Mesenchymal stem cell (in vitro differentiated cells and primary cell): ENCODE results near the gene OR12D1. TPM values are rescaled to one million over a fixed set of nuclear protein-coding genes. Genes with fewer than 3 reads are reported as not detected.

Experiments used
- DNase-seq: peaks from one replicate; pipeline ENCODE4 v3.0.0-alpha.2; 2013
- H2AFZ ChIP-seq: one replicate; pipeline ENCODE4 v1.6.1; 2013; ENCODE audit warnings: low read depth, mild to moderate bottlenecking, control low read depth, inconsistent platforms, low read length, moderate library complexity
- H2AK5ac ChIP-seq: 2 replicates; pipeline ENCODE4 v1.6.1; 2013; ENCODE audit warnings: low read length, moderate library complexity, mild to moderate bottlenecking, inconsistent platforms; ENCODE audit not compliant: severe bottlenecking
- H2BK120ac ChIP-seq: one replicate; pipeline ENCODE4 v1.6.1; 2013; ENCODE audit warnings: low read depth, mild to moderate bottlenecking, inconsistent platforms, low read length, moderate library complexity
- H2BK12ac ChIP-seq, 2 experiments: one replicate each; pipeline ENCODE4 v1.6.1; 2013; ENCODE audit warnings: inconsistent platforms in 2 of 2, low read length in 2 of 2, mild to moderate bottlenecking in 2 of 2, moderate library complexity in 2 of 2, control low read depth in 1 of 2
- H2BK15ac ChIP-seq: one replicate; pipeline ENCODE4 v1.6.1; 2013; ENCODE audit warnings: mild to moderate bottlenecking, low read depth, inconsistent platforms; ENCODE audit not compliant: poor library complexity, severe bottlenecking
- H2BK5ac ChIP-seq: 2 replicates; pipeline ENCODE4 v1.6.1; 2013; ENCODE audit warnings: low read depth, mild to moderate bottlenecking, low read length, control low read depth, inconsistent platforms; ENCODE audit not compliant: poor library complexity, severe bottlenecking
- H3K14ac ChIP-seq, 2 experiments: one replicate each; pipeline ENCODE4 v1.6.1; 2013; ENCODE audit warnings: inconsistent platforms in 2 of 2, low read length in 2 of 2, control low read depth in 1 of 2, mild to moderate bottlenecking in 1 of 2, moderate library complexity in 1 of 2
- H3K18ac ChIP-seq, 2 experiments: one replicate each; pipeline ENCODE4 v1.6.1; 2013; ENCODE audit warnings: inconsistent platforms in 2 of 2, low read length in 2 of 2, control low read depth in 1 of 2, low read depth in 1 of 2, mild to moderate bottlenecking in 1 of 2
- H3K23ac ChIP-seq, 2 experiments: one replicate each; pipeline ENCODE4 v1.6.1; 2013; ENCODE audit warnings: inconsistent platforms in 2 of 2, low read length in 2 of 2, mild to moderate bottlenecking in 2 of 2, moderate library complexity in 2 of 2, control low read depth in 1 of 2
- H3K27ac ChIP-seq: 2 replicates; pipeline ENCODE4 v1.5.1; 2013; ENCODE audit warnings: mild to moderate bottlenecking, moderate library complexity, low read length, control low read depth, inconsistent platforms; ENCODE audit not compliant: poor library complexity, severe bottlenecking
- H3K27me3 ChIP-seq, 2 experiments: 2 replicates each; pipeline versions ENCODE4 v1.6.1 to v1.7.0; 2013; ENCODE audit warnings: low read length in 2 of 2, mild to moderate bottlenecking in 2 of 2, moderate library complexity in 2 of 2, control low read depth in 1 of 2, inconsistent platforms in 1 of 2; ENCODE audit not compliant: control insufficient read depth in 1 of 2, insufficient read depth in 1 of 2
- H3K36me3 ChIP-seq, 2 experiments: 2 replicates each; pipeline versions ENCODE4 v1.6.1 to v1.7.0; 2013; ENCODE audit warnings: low read length in 2 of 2, control low read depth in 1 of 2, inconsistent platforms in 1 of 2, low read depth in 1 of 2, mild to moderate bottlenecking in 1 of 2; ENCODE audit not compliant: insufficient read depth in 2 of 2, control insufficient read depth in 1 of 2
- H3K4ac ChIP-seq, 2 experiments: one replicate each; pipeline ENCODE4 v1.6.1; 2013; ENCODE audit warnings: inconsistent platforms in 2 of 2, low read length in 2 of 2, mild to moderate bottlenecking in 2 of 2, moderate library complexity in 2 of 2, control low read depth in 1 of 2, low read depth in 1 of 2
- H3K4me1 ChIP-seq: 2 replicates; pipeline ENCODE4 v1.6.1; 2013; ENCODE audit warnings: low read depth, low read length, control low read depth; ENCODE audit not compliant: control insufficient read depth, insufficient read depth
- H3K4me2 ChIP-seq: 2 replicates; pipeline ENCODE4 v1.6.1; 2013; ENCODE audit warnings: low read length, mild to moderate bottlenecking, inconsistent platforms; ENCODE audit not compliant: poor library complexity, severe bottlenecking
- H3K4me3 ChIP-seq, 2 experiments: 2 replicates each; pipeline versions ENCODE4 v1.5.1 to v1.7.0; 2013; ENCODE audit warnings: low read length in 2 of 2, mild to moderate bottlenecking in 2 of 2, control low read depth in 1 of 2, low read depth in 1 of 2; ENCODE audit not compliant: insufficient read depth in 1 of 2
- H3K79me1 ChIP-seq: replicated peaks from 2 replicates; pipeline ENCODE4 v1.6.1; 2013; ENCODE audit warnings: mild to moderate bottlenecking, control low read depth, low read length, inconsistent platforms; ENCODE audit not compliant: poor library complexity, severe bottlenecking
- H3K9ac ChIP-seq: 2 replicates; pipeline ENCODE4 v1.7.0; 2013; ENCODE audit warnings: mild to moderate bottlenecking, low read length, moderate library complexity
- H3K9me3 ChIP-seq: 2 replicates; pipeline ENCODE4 v1.7.0; 2013; ENCODE audit warnings: mild to moderate bottlenecking, low read length; ENCODE audit not compliant: control insufficient read depth
- H4K8ac ChIP-seq: one replicate; pipeline ENCODE4 v1.6.1; 2013; ENCODE audit warnings: inconsistent platforms, mild to moderate bottlenecking, low read length, moderate library complexity
- H4K91ac ChIP-seq: one replicate; pipeline ENCODE4 v1.6.1; 2013; ENCODE audit warnings: mild to moderate bottlenecking, low read length, inconsistent platforms
- WGBS: methylation state at CpG from one replicate; pipeline ENCODE4 v1.1.7; 2013; ENCODE audit warnings: mixed read lengths; 5-methylcytosine and 5-hydroxymethylcytosine counted together
- polyA plus RNA-seq, 2 experiments: library from polyadenylated mRNA; stranded (reverse); fragments of 200-250 nt; gene quantifications; one replicate each; pipeline ENCODE4 v1.2.3, GENCODE V29; 2013

The OR12D1 gene
- not detected for polyA plus RNA-seq (2013, experiment 1 of 2)
- polyA plus RNA-seq (2013, experiment 2 of 2) = not detected

DNA sequence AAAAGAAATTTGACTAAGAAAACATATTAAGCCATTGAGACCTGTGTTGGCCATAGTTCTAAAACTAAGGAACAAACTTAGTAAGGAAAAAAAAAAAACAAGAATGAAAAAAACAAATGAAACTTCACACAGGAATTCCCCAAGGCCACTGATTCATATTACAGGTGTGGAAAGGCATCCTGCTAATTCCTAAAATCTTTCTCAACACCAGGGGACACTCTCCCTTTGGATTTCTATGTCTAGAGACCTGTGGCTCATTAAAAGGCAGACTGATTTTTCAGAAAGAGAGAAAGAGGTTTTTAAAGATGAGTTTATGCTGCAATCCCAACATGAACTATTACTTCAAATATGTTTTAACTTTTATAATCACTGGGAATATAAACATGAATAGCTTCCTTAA lies at the start of gene OR12D1:
Gene OR12D1, plus strand, starts transcription at position 341 of the 400 bp plus-strand sequence.
- no peak within 1 kb of the TSS for H3K27ac ChIP-seq
- no peak within 1 kb of the TSS for H4K91ac ChIP-seq
- no peaks in the 10 kb centered on the region for H3K4me1 ChIP-seq
- H3K14ac ChIP-seq = no peak within 1 kb of the TSS
- no peak within 1 kb of the TSS for H3K23ac ChIP-seq
- H2BK12ac ChIP-seq = no peak within 1 kb of the TSS
- no peak within 1 kb of the TSS for H2BK5ac ChIP-seq
- H3K36me3 ChIP-seq = no peaks in the 10 kb centered on the region
- no peak within 1 kb of the TSS for H3K18ac ChIP-seq
- H3K9me3 ChIP-seq = peaks cover 9% of the 10 kb centered on the region
- H3K4ac ChIP-seq = no peak within 1 kb of the TSS
- no peak within 1 kb of the TSS for H3K4me2 ChIP-seq
- H4K8ac ChIP-seq = no peak within 1 kb of the TSS
- no peaks in the 10 kb centered on the region for H3K27me3 ChIP-seq
- H2BK120ac ChIP-seq = no peak within 1 kb of the TSS
- no peaks in the 10 kb centered on the region for H3K79me1 ChIP-seq
- no peak within 1 kb of the TSS for H2AK5ac ChIP-seq
- H2AFZ ChIP-seq = no peak within 1 kb of the TSS
- no peak for DNase-seq
- H2BK15ac ChIP-seq = no peak within 1 kb of the TSS
- no peak within 1 kb of the TSS for H3K9ac ChIP-seq
- no peak within 1 kb of the TSS for H3K4me3 ChIP-seq

DNA sequence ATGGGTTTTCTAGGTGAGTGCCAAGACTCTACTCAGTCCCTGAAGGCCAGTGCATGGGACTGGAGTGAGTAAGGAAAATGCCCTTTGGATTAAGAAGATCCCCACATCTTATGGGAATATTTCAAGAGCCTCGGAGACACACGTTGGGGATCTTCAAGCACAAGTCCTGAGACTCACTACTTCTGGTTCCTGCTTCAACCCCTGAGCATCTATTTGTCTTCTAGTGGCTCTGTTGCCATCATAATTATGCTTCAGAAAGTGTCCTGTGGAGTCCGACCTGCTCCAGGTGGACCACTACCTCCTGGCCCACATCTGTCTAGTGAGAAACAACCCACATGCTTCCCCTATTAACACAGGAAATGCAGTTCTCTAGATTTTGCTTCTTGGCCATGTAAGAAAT lies 46.0 kb upstream of the OR12D1 start, which contains the start of gene OR5V1:
Gene OR5V1, minus strand, starts transcription at position 101 of the 400 bp plus-strand sequence. CDS start 12,670 bp downstream, outside the sequence.
- Histone ChIP-seq H3K4me2 (no peak within 1 kb of the TSS), H4K91ac (no peak within 1 kb of the TSS), H3K4ac (no peak within 1 kb of the TSS), H3K27ac (no peak within 1 kb of the TSS), H3K9me3 (peaks cover 6% of the 10 kb centered on the region), H3K36me3 (no peaks in the 10 kb centered on the region), H2AK5ac (no peak within 1 kb of the TSS), H3K14ac (no peak within 1 kb of the TSS), H3K4me3 (no peak within 1 kb of the TSS), H2BK120ac (no peak within 1 kb of the TSS), H2BK12ac (no peak within 1 kb of the TSS), H3K18ac (no peak within 1 kb of the TSS), H3K23ac (no peak within 1 kb of the TSS), H3K9ac (no peak within 1 kb of the TSS), H2BK15ac (no peak within 1 kb of the TSS), H3K79me1 (no peaks in the 10 kb centered on the region), H3K27me3 (no peaks in the 10 kb centered on the region), H2BK5ac (no peak within 1 kb of the TSS), H3K4me1 (no peaks in the 10 kb centered on the region), H2AFZ (no peak within 1 kb of the TSS), H4K8ac (no peak within 1 kb of the TSS)
- WGBS = 83% methylated on average over 3 of the region's 3 CpGs
- DNase-seq = no peak

DNA sequence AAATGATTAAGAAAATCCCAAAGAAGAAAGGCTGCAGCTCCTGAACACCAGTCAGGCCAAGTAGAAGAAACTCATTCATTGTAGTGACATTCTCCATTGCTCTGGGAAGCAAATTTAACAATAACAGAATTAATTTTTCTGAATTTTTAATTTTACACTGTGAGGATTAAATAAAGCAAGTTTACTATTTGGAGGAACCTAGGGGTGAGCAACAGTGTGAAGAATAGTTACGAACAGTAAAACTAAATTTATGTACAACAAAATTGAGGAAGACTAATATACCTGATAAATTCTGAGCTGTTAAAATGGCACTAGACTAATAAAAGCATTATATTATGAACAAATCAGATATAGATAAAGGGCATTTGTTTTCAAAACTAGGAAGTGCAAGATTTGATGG lies 39.5 kb upstream of the OR12D1 start, which contains the start of gene OR12D3:
Gene OR12D3, minus strand, starts transcription at position 101 of the 400 bp plus-strand sequence. Its CDS starts 4 bp downstream, at position 97.
- Histone ChIP-seq H2AFZ (peak within 1 kb of the TSS; percentile 18), H4K8ac (no peak within 1 kb of the TSS), H3K9me3 (peaks cover 6% of the 10 kb centered on the region), H3K4me3 (no peak within 1 kb of the TSS), H3K9ac (no peak within 1 kb of the TSS), H2BK120ac (no peak within 1 kb of the TSS), H2BK5ac (no peak within 1 kb of the TSS), H3K4me1 (no peaks in the 10 kb centered on the region), H2BK12ac (no peak within 1 kb of the TSS), H3K4ac (no peak within 1 kb of the TSS), H2BK15ac (no peak within 1 kb of the TSS), H2AK5ac (no peak within 1 kb of the TSS), H3K27ac (no peak within 1 kb of the TSS), H4K91ac (no peak within 1 kb of the TSS), H3K18ac (no peak within 1 kb of the TSS), H3K36me3 (no peaks in the 10 kb centered on the region), H3K14ac (no peak within 1 kb of the TSS), H3K23ac (no peak within 1 kb of the TSS), H3K27me3 (no peaks in the 10 kb centered on the region), H3K4me2 (no peak within 1 kb of the TSS), H3K79me1 (no peaks in the 10 kb centered on the region)
- 100% methylated on average over 1 of the region's 1 CpG for WGBS
- no peak for DNase-seq

DNA sequence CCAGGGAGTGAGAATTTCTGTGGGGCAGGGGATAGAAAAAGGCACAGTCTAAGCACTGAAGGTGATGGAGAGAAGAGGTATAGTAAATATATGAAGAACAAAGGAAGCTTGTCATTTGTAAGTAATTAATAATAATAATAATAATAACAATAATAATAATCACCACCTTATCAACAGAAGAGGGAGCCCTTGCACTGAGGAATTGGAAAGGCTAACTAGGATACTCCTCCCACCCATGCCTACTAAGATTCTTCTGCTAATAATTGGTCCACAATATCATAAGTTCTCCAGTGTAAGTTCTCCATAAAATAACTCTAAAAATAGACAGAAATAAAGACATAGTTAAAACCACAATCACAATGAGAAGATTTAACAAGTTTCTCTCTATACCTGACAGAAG lies 38.7 kb upstream of the OR12D1 start:
- Histone ChIP-seq H3K23ac (no peak overlapping the region), H3K4me1 (no peaks in the 10 kb centered on the region), H2AK5ac (no peak overlapping the region), H3K27me3 (no peaks in the 10 kb centered on the region), H3K9ac (no peak overlapping the region), H2AFZ (no peak overlapping the region), H3K79me1 (no peaks in the 10 kb centered on the region), H3K18ac (no peak overlapping the region), H2BK5ac (no peak overlapping the region), H3K14ac (no peak overlapping the region), H2BK15ac (no peak overlapping the region), H3K4me2 (no peak overlapping the region), H3K4me3 (no peak overlapping the region), H2BK12ac (no peak overlapping the region), H4K8ac (no peak overlapping the region), H2BK120ac (no peak overlapping the region), H3K36me3 (no peaks in the 10 kb centered on the region), H3K27ac (no peak overlapping the region), H3K4ac (no peak overlapping the region), H3K9me3 (peaks cover 6% of the 10 kb centered on the region), H4K91ac (no peak overlapping the region)
- DNase-seq = no peak
